ENCODE measurements around the gene CNOT8. TPM values are rescaled to one million over a fixed set of nuclear protein-coding genes. Genes with fewer than 3 reads are reported as not detected.
"Not testable (repeated sequence)": the region's sequence is repeated elsewhere in the genome, so short reads cannot be mapped to it uniquely, and the experiment has no call there.

Gene CNOT8
- total RNA-seq, 1 donor from 2014 or later: 104 TPM

DNA sequence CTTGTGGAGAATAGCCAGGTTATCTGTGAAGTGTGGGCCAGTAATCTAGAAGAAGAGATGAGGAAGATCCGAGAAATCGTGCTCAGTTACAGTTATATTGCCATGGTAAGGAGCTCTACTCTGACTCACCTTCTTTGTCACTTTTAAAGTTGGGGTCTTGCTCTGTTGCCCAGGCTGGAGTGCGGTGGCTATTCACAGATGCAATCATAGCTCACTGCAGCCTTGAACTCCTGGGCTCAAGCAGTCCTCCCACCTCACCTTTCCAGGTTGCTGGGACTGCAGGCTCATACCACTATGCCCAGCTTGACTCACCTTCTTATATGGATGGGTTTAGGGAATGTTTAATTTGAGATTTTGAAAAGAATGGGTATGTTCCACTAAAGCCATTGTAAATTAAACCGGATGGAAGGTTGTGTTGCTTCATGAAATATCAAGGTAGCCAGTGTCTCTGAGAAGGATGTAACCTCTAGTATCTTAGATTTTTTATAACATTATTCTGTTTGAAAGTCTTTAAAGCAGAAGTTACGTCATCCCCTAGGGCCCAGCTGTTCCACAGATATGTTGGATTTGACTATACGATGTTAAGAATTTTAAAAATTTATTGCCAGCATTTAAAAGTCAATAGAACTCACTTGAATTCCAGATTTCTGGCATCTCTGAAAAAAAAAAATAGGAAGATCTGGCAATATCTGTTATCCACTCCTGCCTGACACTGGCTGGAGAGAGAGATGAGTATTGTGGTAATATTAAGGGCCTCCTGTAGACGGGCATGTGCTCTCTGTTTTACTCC lies 5.1 kb downstream of the CNOT8 start:
- DNase-seq (ENCODE audit: low read depth in 2 of 2): no peak

DNA sequence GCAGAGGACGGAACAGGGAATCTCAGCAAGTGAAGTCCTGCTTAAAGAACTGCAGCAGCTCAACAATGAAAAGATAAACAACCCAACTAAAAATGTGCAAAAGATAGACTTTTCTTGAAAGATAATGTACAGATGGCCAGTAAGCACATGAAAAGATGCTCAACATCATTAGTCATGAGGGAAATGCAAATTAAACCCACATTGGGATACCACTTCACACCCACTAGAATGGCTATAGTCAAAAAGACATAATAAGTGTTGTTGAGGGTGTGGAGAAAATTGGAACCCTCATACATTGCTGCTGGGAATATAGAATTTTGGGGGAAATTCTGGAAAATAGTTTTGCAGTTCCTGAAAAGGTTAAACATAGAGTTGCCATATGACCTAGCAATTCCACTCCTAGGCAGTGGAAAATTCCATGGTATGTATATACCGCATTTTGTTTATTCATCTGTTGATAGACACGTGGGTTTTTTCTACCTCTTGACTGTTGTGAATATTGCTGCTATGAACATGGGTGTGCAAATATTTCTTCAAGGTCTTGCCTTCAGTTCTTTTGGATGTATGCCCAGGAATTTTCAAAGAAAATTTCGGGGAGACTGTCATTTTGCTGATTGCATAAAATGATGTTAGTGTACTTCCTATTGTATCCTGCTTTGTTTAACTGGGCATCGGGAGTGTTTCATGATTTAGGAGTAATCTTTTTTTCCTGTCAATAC lies 7.2 kb downstream of the CNOT8 start:
- DNase-seq (ENCODE audit: low read depth in 2 of 2): peak in 1 of 2 donors; percentile 30

DNA sequence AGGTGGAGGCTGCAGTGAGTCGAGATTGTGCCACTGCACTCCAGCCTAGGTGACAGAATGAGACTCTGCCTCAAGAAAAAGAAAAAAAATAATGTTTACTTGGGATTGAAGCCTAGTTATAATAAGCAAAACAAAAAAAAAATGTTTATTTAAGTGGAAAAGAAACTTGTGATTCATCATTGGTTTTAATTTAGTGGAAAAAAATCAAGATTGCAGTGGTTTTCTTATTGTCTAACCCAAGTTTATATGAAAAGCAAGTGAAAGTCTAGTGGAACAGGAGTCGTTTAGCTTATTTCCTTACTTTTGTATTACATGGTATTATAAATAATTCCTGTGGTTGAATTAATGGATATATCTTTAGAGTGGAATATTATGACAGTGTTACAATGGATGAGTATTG lies 8.4 kb downstream of the CNOT8 start:
- DNase-seq (ENCODE audit: low read depth in 2 of 2): no peak

DNA sequence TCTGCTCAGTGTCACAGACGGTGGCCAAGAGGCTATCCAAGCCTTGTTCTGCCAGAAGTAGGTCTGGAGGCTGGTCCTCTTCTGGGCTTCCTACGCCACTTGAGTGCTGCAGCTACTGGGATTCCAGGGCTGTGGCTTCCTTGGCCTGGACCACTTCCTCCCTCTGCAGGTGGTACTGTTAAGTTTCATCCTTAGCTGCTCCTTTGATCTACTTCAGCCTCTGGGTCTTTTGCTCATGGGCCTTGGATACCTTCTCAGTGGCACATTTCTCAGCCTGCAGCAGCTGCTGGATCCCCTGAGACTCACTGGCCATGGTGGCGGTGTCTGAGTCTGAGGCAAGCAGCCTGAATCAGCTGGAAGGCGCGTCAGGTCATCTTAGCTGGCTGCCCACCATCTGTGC lies 10.3 kb downstream of the CNOT8 start:
- no peak for DNase-seq (ENCODE audit: low read depth in 2 of 2)

DNA sequence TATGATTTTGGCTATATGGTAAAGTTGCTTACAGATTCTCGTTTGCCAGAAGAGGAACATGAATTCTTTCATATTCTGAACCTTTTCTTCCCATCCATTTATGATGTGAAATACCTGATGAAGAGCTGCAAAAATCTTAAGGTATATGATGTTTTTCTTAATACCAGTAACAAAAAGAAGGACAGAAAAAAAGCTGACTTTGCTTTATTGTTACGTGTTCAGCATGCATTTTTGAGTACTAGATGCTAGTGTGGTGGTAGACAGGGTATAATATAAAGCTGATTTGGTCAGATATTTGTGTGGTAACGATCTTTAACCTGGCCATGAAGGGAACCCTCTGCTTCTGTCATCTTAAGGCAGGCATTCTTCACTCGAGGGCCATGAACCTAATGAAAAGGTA lies 13.3 kb downstream of the CNOT8 start:
- no peak for DNase-seq (ENCODE audit: low read depth in 2 of 2)

DNA sequence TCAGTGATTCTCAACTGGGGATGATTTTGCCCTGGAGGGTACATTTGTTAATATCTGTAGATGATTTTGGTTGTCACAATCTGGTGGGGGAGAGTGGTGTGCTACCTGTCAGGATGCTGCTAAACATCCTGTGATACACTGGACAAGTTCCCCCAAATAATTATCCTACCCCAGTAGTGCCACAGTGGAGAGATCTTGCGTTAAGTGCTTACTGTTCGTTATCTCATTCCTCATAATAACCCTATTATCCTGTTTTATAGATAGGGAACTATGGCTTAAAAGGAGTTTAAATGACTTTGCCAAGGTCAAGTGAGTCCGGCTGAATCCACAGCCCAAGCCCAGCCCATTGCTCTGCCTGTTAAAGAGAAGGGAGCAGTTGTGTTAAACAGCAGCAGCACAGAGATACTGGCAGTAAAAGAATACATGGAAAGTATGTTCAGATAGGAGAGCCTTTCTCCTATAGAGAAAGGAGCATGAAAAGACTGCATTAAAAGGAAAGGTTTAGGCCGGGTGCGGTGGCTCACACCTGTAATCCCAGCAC lies 15.4 kb downstream of the CNOT8 start:
- DNase-seq (ENCODE audit: low read depth in 2 of 2): no peak

DNA sequence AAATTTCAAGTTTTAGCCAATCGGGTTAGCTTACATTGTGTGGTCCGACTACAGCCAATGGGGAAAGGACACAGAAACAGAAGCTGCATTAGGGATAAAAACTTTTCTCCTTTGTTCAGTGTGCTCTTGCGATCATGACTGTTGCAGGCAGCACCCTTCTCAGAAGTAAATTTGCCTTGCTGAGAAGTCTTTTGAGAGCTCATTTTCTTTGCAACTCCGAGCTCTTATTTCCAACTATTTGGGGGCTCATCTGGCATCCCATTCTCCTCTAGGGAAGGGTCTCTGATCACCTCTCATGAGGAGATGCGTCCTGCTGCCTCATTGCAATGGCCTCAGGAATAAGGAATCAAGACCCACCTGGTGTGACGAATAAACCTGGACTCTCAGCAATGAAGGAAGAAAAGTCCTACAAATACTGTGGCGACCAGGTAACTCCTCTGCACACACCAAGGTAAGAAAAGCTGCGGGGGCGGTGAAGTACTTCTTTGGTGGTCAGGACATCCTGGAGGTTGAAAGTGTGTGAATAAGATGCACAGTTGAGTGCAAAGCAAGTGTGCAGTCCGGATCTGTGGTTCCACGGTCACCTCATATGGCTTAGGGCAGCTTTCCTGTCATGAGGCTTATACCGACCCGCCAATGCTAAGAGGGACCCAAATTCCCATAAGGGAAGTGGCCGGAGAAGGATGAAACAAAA lies 20.4 kb downstream of the CNOT8 start:
- DNase-seq (ENCODE audit: low read depth in 2 of 2): peak; percentile 9 to 19

DNA sequence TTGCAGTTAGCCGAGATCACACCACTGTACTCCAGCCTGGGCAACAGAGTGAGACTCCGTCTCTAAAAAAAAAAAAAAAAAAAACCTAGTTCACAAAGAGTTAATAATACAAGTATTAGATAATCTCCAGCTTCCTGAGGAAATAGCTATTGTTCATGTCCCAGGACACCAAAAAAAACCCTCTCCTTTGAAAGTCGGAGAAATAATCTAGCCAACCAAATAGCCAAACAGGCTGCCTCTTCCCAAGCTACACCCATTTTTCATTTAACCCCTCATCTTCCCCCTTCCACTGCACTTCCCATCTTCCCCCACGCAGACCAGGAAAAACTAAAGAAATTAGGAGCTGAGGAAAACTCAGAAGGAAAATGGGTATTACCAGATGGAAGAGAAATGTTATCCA lies 23.6 kb downstream of the CNOT8 start:
- DNase-seq (ENCODE audit: low read depth in 2 of 2): peak; percentile 69 to 70

DNA sequence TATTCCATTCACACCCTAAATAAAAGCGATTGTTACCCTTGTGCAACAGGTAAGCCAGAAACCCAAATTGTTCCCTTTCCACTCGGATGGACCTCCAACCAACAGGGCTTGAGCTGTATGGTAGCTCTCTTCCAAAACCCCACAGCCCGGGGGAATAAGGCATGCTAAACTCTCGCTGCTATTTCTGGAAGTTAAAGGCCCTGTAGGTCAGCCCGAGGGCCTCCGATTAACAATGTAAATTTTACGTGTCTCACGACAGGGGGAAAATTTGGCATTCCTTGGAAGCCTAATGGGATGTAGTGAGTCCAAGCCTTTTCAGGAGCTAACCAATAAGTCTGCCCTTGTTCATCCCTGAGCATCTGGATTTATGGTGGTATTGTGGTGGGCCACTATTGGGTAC lies 26.0 kb downstream of the CNOT8 start:
- no peak for DNase-seq (ENCODE audit: low read depth in 2 of 2)

DNA sequence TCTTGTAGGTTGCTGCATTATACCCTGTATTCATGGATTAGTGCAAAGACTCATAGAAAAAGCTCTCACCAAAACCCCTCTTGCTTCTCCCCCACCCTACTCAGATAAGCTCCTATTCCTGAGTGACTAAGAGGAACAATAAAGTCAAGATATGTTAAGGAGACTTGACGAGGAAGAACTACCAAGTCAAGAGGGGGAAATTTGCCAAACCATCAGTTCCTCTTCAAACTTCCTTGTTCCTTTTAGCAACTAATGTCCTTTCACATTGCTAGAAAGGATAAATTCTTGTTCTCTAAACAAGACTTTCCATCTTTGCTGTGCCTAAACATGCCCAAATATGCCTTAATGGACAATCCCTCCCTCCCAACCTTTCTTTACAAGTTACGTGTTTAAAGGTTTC lies 27.0 kb downstream of the CNOT8 start:
- no peak for DNase-seq (ENCODE audit: low read depth in 2 of 2)

DNA sequence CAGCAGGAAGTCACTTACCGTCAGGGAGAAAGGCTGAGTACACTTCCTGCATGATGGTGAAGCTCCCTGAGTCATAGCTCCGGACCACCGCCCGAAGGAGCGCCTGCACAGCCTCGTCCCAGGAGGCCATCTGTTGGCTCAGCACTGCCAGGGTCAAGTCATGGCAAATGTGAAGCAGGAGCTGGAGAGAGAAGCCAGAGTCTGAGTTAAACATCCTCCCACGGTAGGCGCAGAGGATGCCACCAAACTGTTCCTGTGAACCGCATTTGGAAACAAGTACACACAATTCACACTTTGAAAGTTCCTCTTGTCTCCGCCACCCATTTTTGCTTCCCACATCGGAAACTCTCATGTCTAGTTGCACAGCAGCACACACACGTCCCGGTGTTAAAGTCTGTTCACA lies 33.9 kb downstream of the CNOT8 start:
- peak in 1 of 2 donors; percentile 73 for DNase-seq (ENCODE audit: low read depth in 2 of 2)

DNA sequence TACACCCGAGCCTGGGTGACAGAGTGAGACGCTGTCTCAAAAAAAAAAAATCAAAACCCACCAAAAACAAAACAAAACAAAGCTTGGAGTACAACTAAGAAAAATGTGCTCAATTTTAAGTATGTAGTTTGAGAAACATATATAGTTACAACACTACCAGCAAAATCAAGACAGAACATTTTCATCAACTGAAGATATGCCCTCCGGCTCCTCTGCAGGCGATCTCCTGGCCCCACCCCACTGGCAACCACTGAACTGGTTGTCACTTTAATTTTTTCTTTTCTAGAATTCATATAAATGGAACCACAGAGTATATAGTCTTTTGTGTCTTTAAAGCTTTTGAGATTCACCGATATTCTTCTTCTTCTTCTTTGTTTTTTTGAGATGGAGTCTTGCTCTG lies 35.0 kb downstream of the CNOT8 start:
- DNase-seq (ENCODE audit: low read depth in 2 of 2): no peak

DNA sequence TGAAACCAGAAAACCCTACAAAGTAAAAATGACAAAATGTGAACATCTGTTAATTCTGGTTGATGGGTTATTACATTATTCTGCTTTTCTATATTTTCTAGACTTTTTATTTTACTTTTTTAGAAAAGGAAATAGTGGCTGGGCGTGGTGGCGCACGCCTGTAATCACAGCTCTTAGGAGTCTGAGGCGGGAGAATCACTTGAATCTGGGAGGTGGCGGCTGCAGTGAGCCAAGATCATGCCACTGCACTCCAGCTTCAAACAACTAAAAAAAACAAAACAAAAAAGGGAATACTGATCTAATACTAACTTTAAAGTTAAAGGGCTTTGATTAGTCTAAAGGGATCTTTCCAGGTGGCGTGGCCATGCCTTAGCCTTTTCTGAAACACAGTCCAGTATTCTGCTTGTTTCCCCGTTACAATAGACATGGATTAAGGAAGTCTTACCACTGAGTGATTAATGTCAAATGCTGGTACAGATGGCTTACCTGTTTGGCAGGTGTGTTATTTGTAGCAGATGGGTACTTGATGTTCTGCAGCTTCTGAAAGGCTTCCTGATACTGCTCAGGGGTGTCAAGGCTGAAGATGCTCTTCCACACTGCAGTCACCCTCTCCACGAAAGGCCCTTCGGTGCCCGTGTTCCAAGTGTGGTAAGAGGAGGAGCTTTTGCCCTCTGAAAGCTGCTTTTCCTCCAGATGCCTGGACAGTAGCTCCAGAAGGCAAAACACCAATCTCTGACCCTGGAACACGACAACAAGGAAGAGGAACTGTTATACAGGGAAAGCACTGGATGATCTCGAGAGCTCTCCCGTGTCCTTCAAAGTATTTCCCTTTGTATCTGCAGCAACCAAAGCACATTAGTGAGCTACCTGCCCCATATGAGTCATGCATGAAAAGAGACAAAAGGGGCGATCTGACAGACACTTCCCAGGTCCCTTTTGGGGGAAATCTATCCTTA lies 37.5 kb downstream of the CNOT8 start:
- DNase-seq (ENCODE audit: low read depth in 2 of 2): no peak

DNA sequence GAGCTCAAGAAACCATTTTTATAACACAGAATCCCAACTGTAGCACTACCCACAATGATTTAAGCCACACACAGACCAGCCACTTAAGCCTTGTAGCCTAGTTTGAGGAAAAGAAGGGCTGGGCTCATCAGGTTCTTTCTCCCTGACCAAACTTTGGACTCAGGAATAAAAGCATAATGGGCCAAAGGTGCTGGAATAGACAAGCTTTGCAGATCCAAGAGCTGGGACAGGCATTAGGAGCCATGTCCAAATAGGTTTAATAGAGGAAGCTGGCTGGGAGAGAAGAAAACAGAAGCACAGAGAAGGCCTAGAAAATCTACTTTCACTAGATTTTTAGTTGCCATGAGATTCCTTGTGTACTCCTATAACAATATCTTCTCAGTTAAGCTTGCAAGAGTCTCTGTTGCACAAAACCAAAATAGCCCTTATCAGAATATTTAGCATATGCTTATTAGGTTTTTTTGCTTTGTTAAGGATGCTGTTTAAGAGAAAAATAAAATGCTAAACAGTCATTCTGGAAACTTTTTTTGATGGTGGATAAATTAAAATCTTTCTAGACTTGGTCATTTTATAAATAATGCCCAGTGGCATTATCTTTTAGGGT lies 38.2 kb downstream of the CNOT8 start:
- DNase-seq (ENCODE audit: low read depth in 2 of 2): no peak

DNA sequence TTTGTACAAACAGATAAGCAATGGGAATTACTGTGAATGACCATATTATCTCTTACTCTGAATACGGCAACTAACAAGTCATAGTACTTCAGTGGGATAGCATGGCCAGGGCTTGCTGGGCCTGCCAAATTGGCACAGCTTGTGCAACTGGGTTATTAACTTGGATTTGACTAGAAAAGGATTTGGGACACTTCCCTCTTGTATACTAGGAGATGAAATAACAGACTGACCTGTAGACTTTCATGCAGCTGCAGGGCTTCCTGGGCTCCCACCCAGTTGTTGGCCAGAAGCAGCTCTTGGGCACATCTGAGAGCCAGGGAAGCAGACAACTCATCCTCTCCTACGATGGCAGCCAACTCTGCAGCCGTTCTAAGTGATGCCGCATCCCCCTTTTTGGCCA lies 39.8 kb downstream of the CNOT8 start:
- DNase-seq (ENCODE audit: low read depth in 2 of 2): no peak

DNA sequence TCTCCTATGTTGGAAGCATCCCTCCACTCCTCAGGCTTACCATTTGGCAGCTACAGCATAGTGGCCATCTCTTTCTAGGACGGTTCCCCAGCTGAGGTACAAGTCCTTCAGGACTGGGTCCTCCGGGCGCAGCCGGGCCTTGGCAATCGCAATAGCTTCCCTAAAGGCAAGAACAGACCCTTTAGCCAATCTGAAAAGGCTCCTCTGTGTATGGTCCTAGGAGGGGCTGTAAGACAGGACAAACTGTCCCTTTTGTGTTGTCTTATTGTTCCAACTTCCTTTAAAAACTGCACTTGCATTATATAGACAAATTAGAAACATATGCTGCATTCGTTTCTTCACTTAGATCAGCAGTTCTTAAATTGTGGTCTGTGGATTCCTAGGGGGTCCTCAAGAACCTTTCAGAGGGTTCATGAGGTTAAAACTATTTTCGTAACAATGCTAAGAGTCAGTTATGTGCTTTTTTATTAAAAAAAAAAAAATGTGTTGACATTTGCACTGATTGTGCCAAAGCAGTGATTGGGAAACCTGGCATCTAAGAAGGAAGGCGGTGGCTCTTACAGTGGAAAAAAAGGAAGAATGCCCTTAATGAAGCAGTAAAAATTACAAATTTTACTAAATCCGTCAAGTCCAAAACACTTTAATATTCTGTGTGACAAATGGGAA lies 40.9 kb downstream of the CNOT8 start:
- no peak for DNase-seq (ENCODE audit: low read depth in 2 of 2)

DNA sequence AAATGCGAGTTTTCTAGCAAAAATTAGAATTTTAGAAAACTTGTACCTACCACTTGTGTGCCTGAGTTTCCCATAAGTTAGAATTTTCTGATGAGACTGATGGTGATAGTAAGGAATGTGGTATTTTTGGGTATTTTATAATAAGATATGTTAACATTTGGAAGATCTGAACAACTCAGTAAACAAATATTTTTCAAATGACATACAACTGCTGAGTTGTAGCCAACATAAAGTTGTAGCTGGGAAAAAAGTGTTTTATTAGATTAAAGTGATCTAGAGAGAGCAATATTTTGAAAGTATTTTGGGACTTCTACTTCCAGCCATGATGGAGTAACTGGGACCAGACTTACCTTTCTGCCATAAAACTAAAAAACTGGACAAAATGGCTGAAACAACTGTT lies 41.6 kb downstream of the CNOT8 start:
- DNase-seq (ENCODE audit: low read depth in 2 of 2): no peak

DNA sequence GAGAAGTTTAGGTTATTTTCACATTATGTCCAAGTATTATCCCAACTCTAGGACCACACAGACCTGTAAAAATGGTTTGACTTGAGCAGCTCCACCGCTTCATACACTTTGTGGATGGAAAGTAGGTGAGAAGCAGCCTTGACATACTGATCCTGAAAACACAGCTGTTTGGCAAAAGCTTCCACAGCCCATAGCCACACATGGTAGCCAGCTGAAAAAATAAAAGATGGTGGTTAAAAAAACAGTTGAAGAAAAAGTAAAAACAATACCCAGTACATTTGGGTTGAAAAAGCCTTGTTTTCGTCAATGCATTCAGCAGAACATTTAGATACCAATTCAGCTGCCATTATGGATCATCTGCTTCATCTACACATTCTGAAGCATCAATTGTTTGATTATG lies 42.8 kb downstream of the CNOT8 start:
- peak in 1 of 2 donors; percentile 72 for DNase-seq (ENCODE audit: low read depth in 2 of 2)

DNA sequence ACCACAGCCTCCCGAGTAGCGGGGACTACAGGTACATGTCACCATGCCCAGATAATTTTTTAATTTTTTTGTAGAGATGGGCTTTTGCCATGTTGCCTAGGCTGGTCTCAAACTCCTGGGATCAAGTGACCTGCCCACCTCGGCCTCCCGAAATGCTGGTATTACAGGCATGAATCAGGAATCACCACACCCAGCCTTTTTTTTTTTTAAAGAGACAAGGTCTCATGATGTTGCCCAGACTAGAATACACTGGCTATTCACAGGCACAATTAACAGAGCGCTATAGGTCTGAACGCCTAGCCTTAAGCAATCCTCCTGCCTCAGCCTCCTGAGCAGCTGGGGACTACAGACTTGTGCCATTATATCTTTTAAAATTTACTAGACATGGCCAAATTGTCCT lies 43.5 kb downstream of the CNOT8 start:
- no peak for DNase-seq (ENCODE audit: low read depth in 2 of 2)

DNA sequence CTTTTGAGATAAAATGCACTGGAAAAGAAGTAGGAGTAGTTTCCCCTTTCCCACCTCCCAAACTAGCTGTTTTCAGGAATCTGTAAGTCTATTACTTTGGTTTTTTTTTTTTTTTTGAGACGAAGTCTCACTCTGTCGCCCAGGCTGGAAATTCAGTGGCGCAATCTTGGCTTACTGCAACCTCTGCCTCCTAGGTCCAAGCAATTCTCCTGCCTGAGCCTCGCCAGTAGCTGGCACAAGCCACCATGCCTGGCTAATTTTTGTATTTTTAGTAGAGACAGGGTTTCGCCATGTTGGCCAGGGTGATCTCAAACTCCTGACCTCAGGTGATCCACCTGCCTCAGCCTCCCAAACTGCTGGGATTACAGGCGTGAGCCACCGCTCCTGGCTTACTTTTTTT lies 47.2 kb downstream of the CNOT8 start:
- DNase-seq (ENCODE audit: low read depth in 2 of 2): not testable (repeated sequence)

Measured in lung microvascular endothelial cell (primary cell).